G401.6 (cell line): ENCODE results near the gene AMIGO1.

Source experiments
- FAIRE-seq: peaks from 2 replicates; lab custom pipeline; 2012; peaks lifted over from hg19 to GRCh38; lab: Jason Lieb, UNC

The AMIGO1 gene

DNA sequence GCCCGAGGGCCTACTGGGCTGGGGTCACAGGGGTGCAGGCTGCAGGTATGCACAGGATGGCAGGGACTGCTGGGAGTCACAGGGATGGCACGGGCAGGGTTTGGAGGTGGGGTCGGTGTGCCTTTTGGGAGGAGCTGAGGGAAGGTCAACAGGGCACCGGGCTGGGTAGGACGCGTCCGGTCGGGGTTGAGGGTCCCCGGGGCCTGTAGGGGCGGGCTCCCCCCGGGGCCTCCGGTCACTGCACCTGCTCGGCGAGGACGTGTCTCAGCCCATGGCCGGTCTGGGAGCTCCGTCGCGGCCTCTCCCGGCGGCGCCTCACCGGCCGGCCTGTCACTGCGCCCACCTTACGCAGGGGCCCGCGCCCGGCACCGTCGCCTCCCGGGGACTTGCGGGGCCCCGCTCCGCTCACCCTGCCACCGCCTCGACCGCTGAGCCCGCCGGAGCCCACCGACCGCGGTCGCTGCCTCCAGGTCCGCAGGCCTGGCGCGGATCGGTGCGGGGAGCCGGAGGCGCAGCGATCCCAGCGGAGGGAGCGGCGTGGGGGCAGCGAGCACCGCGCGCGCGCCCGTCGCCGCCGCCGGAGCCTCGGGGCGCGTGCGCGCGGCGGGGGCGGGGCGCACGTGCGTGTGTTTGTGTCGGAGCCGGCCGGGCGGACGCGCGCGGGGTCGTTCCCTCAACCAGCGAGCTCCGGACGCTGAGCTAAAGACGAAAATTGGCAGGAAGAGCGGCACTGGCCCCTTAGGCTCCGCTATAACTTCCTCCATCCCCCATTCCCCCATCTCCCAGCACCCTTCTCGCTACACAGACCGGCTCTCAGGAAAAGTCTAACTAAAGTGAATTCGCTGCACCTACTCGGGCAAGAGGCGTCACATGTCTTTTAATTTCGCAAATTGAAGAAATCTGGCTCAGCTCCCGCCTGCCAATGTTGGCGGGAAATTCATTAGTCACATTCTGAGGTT lies at the start of gene AMIGO1:
Gene AMIGO1, minus strand, starts transcription at position 552 of the 959 bp plus-strand sequence. CDS start 815 bp downstream, outside the sequence.
- FAIRE-seq: no peak

DNA sequence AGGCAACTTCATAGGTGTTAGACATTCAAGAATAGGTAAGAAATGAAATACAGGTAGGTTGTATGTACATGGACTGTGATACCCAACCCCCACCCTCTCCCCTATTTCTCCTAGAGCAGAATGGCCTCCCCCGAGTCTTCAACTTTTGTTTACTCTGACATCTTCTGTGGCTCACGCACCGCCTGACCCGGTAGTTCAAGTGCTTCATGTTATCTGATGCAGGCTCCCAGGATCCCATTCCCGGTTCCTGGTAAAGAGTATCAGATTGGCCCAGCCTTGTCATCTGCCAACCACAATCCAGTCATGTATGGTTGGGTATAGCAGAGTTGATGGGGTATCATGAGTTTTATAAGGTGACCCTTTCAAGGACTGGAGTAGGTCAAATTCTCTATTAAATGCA lies 48.0 kb upstream of the AMIGO1 start:
- FAIRE-seq: no peak

- FAIRE-seq: no peak
Observed at GRCh38 chr1:109556563-109556962, 47.0 kb upstream of the AMIGO1 start.

DNA sequence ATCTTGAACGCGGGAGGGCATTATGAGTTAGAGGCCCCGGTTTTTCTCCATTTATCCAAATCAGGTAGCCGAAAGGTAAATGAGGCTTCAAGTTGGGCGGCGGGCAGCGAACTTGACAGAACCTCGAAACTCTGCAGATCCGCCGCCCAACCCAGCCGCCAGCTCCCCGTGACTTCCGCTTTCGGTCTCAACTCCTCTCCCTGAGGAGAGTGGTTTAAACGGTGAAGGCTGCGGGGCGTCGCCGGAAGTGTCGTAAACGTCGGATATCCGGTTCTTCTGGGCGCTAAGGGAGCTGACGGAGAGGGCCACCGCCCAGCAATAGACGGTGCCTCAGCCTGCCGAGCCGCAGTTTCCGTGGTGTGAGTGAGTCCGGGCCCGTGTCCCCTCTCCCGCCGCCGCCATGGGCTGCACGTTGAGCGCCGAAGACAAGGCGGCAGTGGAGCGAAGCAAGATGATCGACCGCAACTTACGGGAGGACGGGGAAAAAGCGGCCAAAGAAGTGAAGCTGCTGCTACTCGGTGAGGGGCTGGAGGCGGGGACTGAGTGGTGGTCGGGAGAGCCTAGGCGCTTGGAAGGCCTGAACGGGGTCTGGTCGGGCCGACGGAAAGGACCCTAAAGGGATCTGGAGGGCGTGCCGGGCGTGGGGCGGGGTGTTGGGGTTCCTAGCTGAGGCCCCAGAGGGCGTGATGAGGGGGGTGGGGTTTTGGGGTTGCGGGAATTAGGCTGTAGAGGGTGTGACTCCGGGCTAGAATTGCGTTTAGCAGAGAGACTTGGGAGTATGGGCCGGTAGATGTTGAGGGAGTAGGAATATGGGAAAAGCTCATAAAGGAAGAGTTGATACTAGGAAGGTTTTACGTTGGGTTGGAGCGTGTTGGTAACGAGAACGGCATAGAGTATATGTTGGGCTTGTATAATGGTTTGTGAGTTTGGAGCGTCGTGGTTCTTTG lies 39.1 kb upstream of the AMIGO1 start, which contains the start of gene GNAI3:
Gene GNAI3, plus strand, starts transcription at position 295 of the 947 bp plus-strand sequence. Its CDS starts 106 bp downstream, at position 401.
- peak; percentile 81 for FAIRE-seq

- FAIRE-seq: no peak
Observed at GRCh38 chr1:109547463-109548320, 38.2 kb upstream of the AMIGO1 start.

DNA sequence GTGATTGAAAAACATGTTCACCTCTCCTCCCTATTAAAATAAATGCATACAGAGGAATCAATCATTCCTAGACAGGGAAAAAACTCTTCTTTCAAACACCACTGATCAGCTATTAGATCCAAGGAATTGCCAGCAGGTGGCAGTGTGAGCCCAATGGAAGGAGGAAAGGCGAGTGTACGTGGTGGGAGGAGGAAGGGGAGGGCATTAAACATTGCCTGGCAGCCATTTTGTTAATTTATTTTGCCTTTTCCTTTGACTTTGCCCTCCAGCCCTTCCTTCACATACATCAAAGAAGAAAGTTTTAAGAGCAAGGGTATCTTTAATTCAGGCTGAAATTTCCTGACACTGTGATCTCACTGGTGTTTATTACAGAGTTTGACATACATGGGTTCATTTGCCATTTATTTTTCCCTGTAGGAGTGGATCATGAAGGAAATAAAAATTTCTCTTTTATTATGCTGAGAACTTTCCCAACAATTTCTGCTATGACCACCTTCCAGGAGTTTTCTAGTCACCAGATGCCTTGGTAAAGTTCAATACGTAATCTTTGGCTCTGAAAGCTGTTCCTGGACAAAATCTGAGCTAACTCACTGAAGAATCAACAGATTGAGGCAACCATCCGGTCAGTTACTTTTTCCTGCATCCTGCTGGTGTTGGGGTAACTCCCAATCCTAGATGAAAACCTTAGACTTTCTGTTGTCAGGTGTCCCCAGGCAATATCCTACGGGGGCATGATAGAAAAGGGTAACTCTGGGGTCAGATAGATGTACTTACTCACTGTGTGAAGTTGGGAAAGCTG lies 37.0 kb upstream of the AMIGO1 start:
- FAIRE-seq: peak; percentile 97

- FAIRE-seq: no peak
Observed at GRCh38 chr1:109543988-109544735, 34.6 kb upstream of the AMIGO1 start.

- FAIRE-seq: no peak
Observed at GRCh38 chr1:109543283-109543987, 33.9 kb upstream of the AMIGO1 start.

DNA sequence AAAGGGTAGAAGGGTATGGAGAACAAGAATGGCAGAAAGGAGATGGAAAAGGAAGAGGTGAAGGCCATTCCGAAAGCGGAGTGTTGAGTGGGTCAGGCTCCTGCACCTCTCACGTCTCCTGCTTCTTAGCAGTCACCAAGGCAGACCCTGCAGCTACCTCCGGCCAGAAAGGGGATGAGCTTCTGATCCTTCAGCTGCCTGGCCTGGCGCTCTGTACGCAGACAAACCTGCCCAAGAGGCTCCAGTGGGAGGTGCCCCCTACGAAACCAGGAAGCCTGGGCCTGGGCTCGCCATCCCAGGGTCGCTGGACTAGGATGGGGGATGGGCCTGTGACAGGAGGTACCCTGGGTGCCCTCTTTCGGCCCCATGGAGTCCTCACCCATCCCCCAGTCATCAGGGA lies 33.1 kb upstream of the AMIGO1 start:
- no peak for FAIRE-seq

DNA sequence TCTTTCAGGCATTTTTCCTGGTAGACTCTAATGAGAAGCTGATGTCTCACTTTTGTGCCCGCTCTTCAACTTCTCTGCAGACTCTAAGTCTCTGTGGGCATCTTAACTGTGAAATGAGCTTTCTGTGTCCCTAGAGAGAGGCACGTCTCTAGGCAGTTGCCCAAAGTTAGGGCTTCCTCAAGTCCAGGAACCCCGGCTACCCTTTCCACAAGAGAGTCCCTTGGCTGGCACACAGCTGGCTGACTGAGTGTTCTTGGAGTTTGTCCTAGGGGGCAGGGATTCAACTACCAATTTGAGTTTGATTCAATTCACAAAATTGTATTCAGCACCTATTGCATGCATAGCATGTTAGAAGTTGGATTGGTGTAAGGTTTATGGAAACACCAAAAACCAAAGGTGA lies 31.6 kb upstream of the AMIGO1 start:
- FAIRE-seq: no peak

DNA sequence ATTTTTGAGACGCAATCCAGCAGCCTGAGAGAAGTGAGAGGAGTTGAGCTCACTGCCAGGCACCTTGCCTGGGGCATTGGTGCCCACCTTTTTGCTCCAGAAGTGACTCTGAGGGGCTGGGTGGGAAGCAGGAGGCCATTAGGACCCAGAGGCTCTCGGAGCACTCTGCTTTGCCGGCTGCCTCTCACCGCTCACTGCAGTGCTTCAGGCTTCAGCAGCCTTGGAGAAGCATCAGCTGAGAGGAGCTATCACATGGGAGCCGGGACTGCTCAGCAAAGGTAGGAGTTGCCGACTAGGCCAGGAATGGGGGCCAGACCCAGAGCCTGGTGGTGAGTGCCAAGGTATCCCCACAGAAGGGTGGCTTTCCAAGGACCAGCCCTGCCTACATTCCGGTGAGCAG lies 30.1 kb upstream of the AMIGO1 start, which contains the start of gene GPR61:
Gene GPR61, plus strand, starts transcription at position 197 of the 400 bp plus-strand sequence. CDS start 3,151 bp downstream, outside the sequence.
- no peak for FAIRE-seq

DNA sequence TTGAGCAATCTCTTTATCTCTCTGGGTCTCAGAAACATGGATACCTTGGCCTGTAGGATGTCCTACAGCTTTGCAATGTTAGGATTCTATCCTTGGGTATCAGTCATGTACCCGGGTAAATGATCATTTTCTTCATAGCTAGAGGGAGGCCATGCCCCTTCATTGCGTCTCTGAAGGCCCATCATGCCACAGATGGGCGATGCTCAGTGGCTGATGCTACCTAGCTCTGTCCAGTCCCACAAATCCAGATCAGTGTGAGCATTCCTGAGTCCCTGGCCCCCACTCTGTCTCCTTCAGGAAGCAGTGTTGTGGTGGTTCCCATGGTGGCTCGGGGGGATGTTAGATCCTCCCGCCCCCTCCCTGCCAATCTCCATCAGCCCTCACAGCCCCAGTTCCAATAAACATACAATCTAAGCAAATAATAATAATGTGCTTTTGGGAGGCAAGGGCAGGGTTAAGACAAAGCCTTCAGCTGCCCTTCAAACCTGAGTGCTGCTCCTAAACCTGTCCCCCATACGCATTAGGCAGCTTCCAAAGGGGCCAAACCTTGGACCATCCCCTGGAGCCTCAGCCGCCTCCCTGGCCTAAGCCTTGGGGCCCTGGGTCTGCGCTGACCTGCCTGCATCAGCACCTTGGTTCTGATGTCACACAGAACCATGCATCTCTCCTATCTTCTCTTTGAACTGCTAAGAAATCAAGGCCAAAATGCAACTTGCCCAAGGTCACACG lies 29.5 kb upstream of the AMIGO1 start:
- no peak for FAIRE-seq

GRCh38 chr1:109537450-109538178 lies 28.1 kb upstream of the AMIGO1 start:
- no peak for FAIRE-seq

DNA sequence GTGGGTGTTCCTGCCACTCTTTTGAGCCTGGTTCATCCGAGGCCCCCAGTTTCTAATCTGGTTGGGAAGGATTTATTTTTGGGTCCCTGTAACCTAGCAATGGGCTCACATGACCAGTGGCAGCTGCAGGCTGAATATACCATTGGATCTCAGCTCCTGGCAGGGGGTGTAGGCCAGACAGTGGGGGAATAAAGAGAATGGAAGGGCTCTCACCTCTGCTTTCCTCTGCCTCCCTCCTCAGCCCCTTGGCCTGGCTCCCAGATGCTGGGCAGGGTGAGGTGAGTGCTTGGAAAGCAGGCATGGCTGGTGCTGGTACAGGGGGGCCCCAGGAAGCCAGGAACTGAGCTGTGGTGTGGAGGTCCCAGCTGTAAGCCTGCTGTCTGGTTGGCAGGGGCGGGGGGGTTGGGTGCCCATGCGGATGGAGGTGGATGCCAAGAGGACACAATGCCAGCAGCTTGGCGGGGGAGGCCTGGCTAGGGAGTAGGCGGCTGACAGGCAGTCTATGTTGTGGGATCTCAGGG lies 26.5 kb upstream of the AMIGO1 start:
- no peak for FAIRE-seq

DNA sequence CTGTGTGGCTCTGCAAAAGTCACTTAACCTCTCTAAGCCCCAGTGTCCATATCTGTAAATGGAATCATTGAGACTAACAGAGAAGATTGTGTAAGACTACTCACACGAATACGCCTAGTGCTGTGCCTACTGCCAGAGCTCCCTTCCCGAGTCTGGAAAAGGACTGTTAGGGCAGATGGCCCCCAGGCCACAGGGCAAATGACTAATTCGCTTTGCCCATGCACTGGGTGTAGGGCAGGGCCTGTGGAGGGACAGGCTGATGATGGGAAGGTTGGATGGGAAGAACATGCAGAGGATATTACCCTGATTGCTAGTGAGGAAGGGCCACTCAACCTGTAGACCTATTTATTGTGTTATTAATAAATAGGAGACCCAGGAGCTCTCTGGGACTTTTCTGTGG lies 26.0 kb upstream of the AMIGO1 start:
- FAIRE-seq: no peak

DNA sequence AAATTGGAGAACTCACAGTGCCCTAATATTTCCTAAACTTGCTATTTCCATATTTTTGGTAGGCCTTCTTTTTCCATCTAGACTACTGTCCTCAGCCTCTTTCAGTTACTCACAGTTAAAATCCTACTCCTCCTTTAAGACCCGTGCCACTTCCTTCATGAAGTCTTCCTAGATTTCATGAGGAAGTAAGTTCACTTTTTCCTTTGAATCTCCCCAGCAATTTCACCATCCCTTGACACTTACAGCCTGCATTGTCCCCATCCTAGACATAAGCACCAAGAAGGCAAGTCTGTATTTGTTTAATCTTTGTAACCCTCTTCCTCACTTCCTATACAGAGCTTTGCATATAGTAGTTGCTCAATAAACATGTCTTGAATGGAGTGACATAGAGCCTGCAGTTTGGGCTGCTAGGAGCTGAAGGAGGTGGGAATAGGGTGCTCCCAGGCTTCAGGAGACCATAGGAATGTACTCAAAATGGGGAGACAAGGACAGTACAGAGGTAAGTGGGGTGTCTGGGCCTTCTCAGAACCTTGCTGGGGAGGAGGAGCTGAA lies 24.9 kb upstream of the AMIGO1 start:
- FAIRE-seq: no peak
